Right renal cortex interstitium (tissue), 3 donors: ENCODE measurements around the gene BAIAP2. TPM values are rescaled to one million over a fixed set of nuclear protein-coding genes. Genes with fewer than 3 reads are reported as not detected.

Experiments
- DNase-seq, 3 donors: peaks; one replicate each; pipeline ENCODE4 v3.0.0-alpha.2; 2013; ENCODE audit warnings: low read depth in 3 of 3, low spot score in 2 of 3
- polyA plus RNA-seq, 3 donors: library from polyadenylated mRNA; unstranded; fragments of 120-200 nt; gene quantifications; one replicate each; pipeline ENCODE4 v1.2.1, GENCODE V29; 2013; ENCODE audit not compliant: insufficient read length in 3 of 3

BAIAP2 gene
- polyA plus RNA-seq, 3 donors = 34.8 to 40.4 (median 36.6) TPM

DNA sequence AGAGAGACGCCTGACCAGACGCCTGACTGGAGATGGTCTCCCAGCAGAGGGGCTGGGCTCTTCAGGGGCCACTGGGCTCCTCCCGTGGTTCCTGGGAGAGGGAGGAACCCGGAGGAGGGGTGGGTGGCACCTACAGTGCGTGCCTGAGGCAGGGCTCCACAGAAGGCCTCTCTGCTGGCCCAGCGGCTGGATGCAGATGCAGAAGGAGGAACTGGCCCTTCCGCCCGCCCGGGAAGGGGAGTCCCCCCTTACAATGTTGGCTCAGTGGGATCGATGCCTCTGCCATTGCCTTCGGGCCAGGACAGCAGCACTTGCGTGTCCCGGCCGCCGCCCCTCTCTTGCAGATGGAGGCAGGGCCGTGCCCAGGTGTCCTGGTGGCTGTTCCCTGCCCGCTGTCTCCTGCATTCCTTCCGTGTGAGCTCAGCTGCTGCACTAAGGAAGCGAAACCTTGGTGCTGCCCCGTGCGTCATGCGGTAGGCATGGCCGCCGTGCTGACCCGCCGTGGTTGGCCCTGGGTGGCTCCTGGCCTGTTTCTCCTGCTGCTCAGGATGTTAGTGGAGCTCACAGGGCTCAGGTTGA lies 15.1 kb downstream of the BAIAP2 start:
- no peak for DNase-seq

- no peak for DNase-seq
Measured at GRCh38 chr17:81050645-81051625, 16.0 kb downstream of the BAIAP2 start.

- DNase-seq = no peak
Measured at GRCh38 chr17:81052199-81052997, 17.4 kb downstream of the BAIAP2 start.

DNA sequence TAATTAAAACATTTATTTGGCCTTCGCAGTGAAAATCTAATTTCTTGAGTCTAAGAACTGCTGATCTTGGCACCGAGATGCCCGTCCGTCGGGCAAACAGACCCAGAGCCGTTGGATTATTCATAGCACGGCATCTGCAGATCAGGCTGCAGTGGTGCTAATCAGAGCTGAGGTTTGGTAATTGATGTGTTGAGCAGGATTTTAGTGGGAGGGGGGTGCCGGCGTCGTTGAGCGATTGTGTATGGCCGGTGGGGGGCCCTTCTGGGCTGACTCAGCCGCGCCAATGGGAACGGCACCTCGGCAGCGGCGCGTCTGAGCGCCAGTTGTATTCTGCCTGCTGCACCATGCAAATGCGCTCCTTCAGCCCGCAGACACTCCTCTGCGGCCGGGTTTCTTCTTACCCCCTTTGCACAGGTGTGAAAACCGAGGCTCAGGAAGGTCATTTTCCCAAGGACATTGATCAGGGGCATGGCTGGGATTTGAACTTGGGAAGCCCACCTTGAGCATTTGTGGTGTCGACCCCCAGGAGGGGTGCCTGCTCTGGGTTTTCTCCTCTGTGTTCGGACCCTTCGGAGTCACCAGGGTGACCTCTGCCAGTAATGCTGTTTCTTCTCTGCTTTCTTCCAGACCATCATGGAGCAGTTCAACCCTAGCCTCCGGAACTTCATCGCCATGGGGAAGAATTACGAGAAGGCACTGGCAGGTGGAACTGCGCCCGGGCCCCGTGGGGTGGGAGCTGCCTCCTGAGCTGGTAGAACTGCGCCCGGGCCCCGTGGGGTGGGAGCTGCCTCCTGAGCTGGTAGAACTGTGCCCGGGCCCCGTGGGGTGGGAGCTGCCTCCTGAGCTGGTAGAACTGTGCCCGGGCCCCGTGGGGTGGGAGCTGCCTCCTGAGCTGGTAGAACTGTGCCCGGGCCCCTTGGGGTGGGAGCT lies 18.4 kb downstream of the BAIAP2 start:
- no peak for DNase-seq

GRCh38 chr17:81054308-81054707 lies 19.4 kb downstream of the BAIAP2 start:
- no peak for DNase-seq

- no peak for DNase-seq
Measured at GRCh38 chr17:81054881-81055370, 20.0 kb downstream of the BAIAP2 start.

- DNase-seq = no peak
Measured at GRCh38 chr17:81056312-81056711, 21.4 kb downstream of the BAIAP2 start.

GRCh38 chr17:81057079-81057730 lies 22.3 kb downstream of the BAIAP2 start:
- no peak for DNase-seq

GRCh38 chr17:81057777-81058176 lies 22.8 kb downstream of the BAIAP2 start:
- no peak for DNase-seq

DNA sequence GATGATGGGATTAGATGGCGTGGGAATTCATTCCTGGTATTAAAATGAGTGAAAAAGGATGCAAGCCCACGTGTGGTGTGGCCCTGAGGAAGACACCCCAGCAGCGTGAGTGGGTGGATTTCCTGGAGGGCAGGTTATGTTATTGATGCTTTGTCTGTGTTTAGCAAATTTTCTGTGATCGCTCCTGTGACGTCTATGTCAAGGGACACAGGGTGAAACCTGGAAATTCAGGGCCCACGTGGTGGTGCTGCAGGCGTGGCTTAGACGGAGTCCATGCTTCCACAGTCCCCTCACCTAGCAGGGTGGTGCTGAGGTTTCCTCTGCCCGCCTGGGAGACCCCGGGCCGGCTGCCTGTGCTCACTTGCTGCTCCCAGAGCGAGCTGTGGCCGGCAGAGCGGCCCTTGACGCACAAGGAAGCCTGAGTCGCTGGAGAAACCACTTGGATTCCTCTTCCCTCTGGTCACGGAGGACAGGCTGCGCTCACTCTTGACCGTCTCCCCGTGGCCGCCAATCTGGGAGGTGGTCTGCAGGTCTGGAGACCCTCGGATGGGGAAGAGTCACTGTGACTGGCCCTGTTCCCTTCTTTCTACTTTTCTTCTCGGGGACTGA lies 23.4 kb downstream of the BAIAP2 start:
- no peak for DNase-seq

- DNase-seq = no peak
Measured at GRCh38 chr17:81059026-81059425, 24.1 kb downstream of the BAIAP2 start.

DNA sequence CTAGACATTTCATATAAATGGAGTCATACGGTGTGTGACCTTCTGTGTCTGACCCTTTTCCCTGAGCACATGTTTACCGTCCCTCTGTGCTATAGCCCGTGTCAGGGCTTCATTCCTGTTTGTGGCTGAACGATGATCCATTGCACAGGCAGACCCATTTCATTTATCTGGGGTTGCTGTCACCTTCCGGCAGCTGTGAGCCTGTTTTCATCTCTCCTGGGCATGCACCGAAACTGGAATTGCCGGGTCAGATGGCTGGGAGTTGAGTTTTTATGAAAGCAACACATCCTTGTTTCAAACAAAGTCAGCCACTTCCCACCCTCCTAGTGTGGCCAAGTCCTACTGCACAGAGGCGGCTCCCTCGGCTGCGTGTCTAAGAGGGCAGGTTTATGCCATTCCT lies 25.5 kb downstream of the BAIAP2 start:
- no peak for DNase-seq

GRCh38 chr17:81061027-81061735 lies 26.2 kb downstream of the BAIAP2 start:
- no peak for DNase-seq

DNA sequence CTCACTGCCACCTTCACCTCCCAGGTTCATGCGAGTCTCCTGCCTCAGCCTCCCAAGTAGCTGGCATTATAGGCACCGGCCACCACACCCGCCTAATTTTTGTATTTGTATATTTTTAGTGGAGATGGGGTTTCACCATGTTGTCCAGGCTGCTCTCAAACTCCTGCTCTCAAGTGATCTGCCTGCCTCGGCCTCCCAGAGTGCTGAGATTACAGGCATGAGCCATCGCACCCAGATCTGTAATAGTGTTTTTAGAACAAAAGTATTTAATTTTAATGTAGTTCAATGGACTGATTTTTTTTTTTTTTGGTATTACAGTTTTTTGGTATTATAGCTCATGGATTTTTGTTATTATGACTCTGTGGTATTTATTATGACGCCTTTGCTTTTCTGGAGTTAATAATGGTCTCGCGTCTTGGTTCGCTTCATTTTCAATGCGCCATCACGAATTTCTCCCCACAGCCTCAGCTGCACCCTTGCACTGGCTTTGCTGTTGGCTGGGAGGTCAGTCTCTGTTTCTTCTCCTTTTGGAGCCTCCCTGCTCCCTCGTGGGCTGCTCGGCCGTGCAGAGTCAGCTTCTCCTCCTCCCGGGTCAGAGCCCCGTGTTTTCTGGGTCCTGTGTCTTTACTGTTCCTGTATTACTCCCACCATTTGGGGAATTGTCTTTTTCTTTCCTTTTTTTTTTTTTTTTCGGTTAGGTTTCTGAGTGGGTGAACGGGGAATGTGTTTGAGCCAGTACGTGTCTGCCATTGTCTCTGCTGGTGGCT lies 27.2 kb downstream of the BAIAP2 start:
- DNase-seq = no peak

- no peak for DNase-seq
Measured at GRCh38 chr17:81063106-81064093, 28.4 kb downstream of the BAIAP2 start.

GRCh38 chr17:81064678-81065475 lies 29.9 kb downstream of the BAIAP2 start:
- DNase-seq = no peak
